Neural cell (in vitro differentiated cells): ENCODE measurements around the gene GRIN2C. TPM values are rescaled to one million over a fixed set of nuclear protein-coding genes. Genes with fewer than 3 reads are reported as not detected.

ENCODE experiments used
- H2AFZ ChIP-seq: fragments of 200-600, 300-800 bp; sonication (generic), shearing (Covaris generic); 2 replicates; pipeline ENCODE4 v1.6.0; 2014; ENCODE audit warnings: low read depth, mild to moderate bottlenecking, antibody characterized with exemption, low read length, moderate library complexity
- H3F3A ChIP-seq: fragments of 200-600 bp; shearing (Covaris generic); 2 replicates; pipeline ENCODE4 v1.6.1; 2016; ENCODE audit warnings: mild to moderate bottlenecking, moderate library complexity, mixed read lengths, antibody characterized with exemption, low read length; ENCODE audit not compliant: insufficient read depth, poor library complexity, severe bottlenecking
- H3K27ac ChIP-seq: fragments of 200-600, 300-800 bp; sonication (generic), shearing (Covaris generic); 2 replicates; pipeline ENCODE4 v1.5.1; 2014; ENCODE audit warnings: mild to moderate bottlenecking, low read length, moderate library complexity
- H3K27me3 ChIP-seq: fragments of 300-800, 200-600 bp; sonication (generic), shearing (Covaris generic); 2 replicates; pipeline ENCODE4 v1.6.0; 2014; ENCODE audit warnings: mild to moderate bottlenecking, low read depth, low read length, moderate library complexity; ENCODE audit not compliant: insufficient read depth
- H3K36me3 ChIP-seq: fragments of 300-800, 200-600 bp; sonication (generic), shearing (Covaris generic); 2 replicates; pipeline ENCODE4 v1.5.1; 2014; ENCODE audit warnings: mild to moderate bottlenecking, antibody characterized with exemption, low read length, moderate library complexity; ENCODE audit not compliant: insufficient read depth
- H3K4me2 ChIP-seq: fragments of 300-800, 200-600 bp; sonication (generic), shearing (Covaris generic); 2 replicates; pipeline ENCODE4 v1.6.0; 2014; ENCODE audit warnings: mild to moderate bottlenecking, low read length
- H3K4me3 ChIP-seq: fragments of 300-800, 200-600 bp; sonication (generic), shearing (Covaris generic); 2 replicates; pipeline ENCODE4 v1.5.1; 2014; ENCODE audit warnings: mild to moderate bottlenecking, low read length, moderate library complexity
- H3K79me2 ChIP-seq: fragments of 200-600 bp; shearing (Covaris generic); replicated peaks from 2 replicates; pipeline ENCODE4 v1.6.0; 2014; ENCODE audit warnings: mild to moderate bottlenecking, low read length, moderate library complexity; ENCODE audit not compliant: insufficient read depth
- H3K9ac ChIP-seq: fragments of 300-800, 200-600 bp; sonication (generic), shearing (Covaris generic); 2 replicates; pipeline ENCODE4 v1.6.1; 2016; ENCODE audit warnings: mild to moderate bottlenecking, low read length, mixed read lengths
- H3K9me2 ChIP-seq: fragments of 200-600 bp; shearing (Covaris generic); 2 replicates; pipeline ENCODE4 v1.6.1; 2016; ENCODE audit warnings: mild to moderate bottlenecking, low read length, mixed read lengths; ENCODE audit not compliant: insufficient read depth
- H3K9me3 ChIP-seq: fragments of 200-600, 300-800 bp; sonication (generic), shearing (Covaris generic); 2 replicates; pipeline ENCODE4 v1.6.1; 2016; ENCODE audit warnings: mild to moderate bottlenecking, mixed run types, low read length, moderate library complexity, mixed read lengths
- H4K20me1 ChIP-seq: fragments of 200-600 bp; shearing (Covaris generic); 2 replicates; pipeline ENCODE4 v1.6.1; 2016; ENCODE audit warnings: mild to moderate bottlenecking, mixed run types; ENCODE audit not compliant: insufficient read depth
- CTCF ChIP-seq: fragments of 450-650 bp; IDR thresholded peaks from 2 replicates; pipeline ENCODE4 v1.5.1; 2014; ENCODE audit warnings: antibody characterized with exemption, mild to moderate bottlenecking, moderate library complexity; ENCODE audit not compliant: poor library complexity, severe bottlenecking
- EP300 ChIP-seq: fragments of 450-650 bp; conservative IDR thresholded peaks from 2 replicates; pipeline ENCODE4 v1.6.1; 2014; ENCODE audit warnings: antibody characterized with exemption, mild to moderate bottlenecking, moderate library complexity; ENCODE audit not compliant: poor library complexity, severe bottlenecking
- EZH2 ChIP-seq: fragments of 200-600, 300-800 bp; shearing (Covaris generic), sonication (generic); IDR thresholded peaks from 2 replicates; pipeline ENCODE4 v1.6.1; 2014; ENCODE audit warnings: antibody characterized with exemption, low read length, borderline replicate concordance, mild to moderate bottlenecking; ENCODE audit not compliant: insufficient read depth, poor library complexity, severe bottlenecking
- MXI1 ChIP-seq: fragments of 450-650 bp; conservative IDR thresholded peaks from 2 replicates; pipeline ENCODE4 v1.6.1; 2014; ENCODE audit warnings: antibody characterized with exemption, mild to moderate bottlenecking; ENCODE audit not compliant: poor library complexity, severe bottlenecking
- POLR2AphosphoS5 ChIP-seq: IDR thresholded peaks from 2 replicates; pipeline ENCODE4 v1.6.1; 2012
- RAD21 ChIP-seq: fragments of 450-650 bp; conservative IDR thresholded peaks from 2 replicates; pipeline ENCODE4 v1.6.1; 2014; ENCODE audit warnings: antibody characterized with exemption, mild to moderate bottlenecking, moderate library complexity
- REST ChIP-seq: IDR thresholded peaks from 2 replicates; pipeline ENCODE4 v1.6.1; 2012; ENCODE audit warnings: borderline replicate concordance
- SMC3 ChIP-seq: fragments of 450-650 bp; conservative IDR thresholded peaks from 2 replicates; pipeline ENCODE4 v1.6.1; 2014; ENCODE audit warnings: antibody characterized with exemption, mild to moderate bottlenecking, moderate library complexity; ENCODE audit not compliant: poor library complexity
- TAF1 ChIP-seq: IDR thresholded peaks from 2 replicates; pipeline ENCODE4 v1.6.1; 2012; ENCODE audit warnings: low read depth
- polyA plus RNA-seq: library from polyadenylated mRNA; depleted of rRNA; stranded (reverse); fragments of >200 nt; gene quantifications from 2 replicates; pipeline ENCODE4 v1.2.3, GENCODE V29; 2014

Gene GRIN2C
- polyA plus RNA-seq, 1 donor from 2014 or later = 0.04 TPM

- Histone ChIP-seq H4K20me1 (no peaks in the 10 kb centered on the region), H3K4me3 (no peak overlapping the region), H2AFZ (no peak overlapping the region), H3K9ac (no peak overlapping the region), H3K27ac (no peak overlapping the region), H3K9me3 (no peaks in the 10 kb centered on the region), H3F3A (no peaks in the 10 kb centered on the region), H3K9me2 (no peaks in the 10 kb centered on the region), H3K4me2 (no peak overlapping the region), H3K79me2 (no peaks in the 10 kb centered on the region), H3K36me3 (no peaks in the 10 kb centered on the region), H3K27me3 (no peaks in the 10 kb centered on the region)
- TF ChIP-seq MXI1 (no peak), SMC3 (no peak), RAD21 (no peak), EZH2 (no peak), REST (no peak), EP300 (no peak), CTCF (no peak), TAF1 (no peak), POLR2AphosphoS5 (no peak)
These were observed 31.9 kb downstream of the GRIN2C start for GRCh38 chr17:74827800-74828199.

- H3K9me2 ChIP-seq = no peaks in the 10 kb centered on the region
- no peak overlapping the region for H3K4me2 ChIP-seq
- no peaks in the 10 kb centered on the region for H3F3A ChIP-seq
- no peaks in the 10 kb centered on the region for H3K27me3 ChIP-seq
- TF ChIP-seq EP300 (no peak), SMC3 (no peak), TAF1 (no peak), MXI1 (no peak), POLR2AphosphoS5 (no peak), REST (no peak), RAD21 (no peak), CTCF (no peak), EZH2 (no peak)
- H3K79me2 ChIP-seq = no peaks in the 10 kb centered on the region
- no peaks in the 10 kb centered on the region for H3K9me3 ChIP-seq
- no peak overlapping the region for H2AFZ ChIP-seq
- H3K27ac ChIP-seq = no peak overlapping the region
- H3K9ac ChIP-seq = no peak overlapping the region
- H3K36me3 ChIP-seq = no peaks in the 10 kb centered on the region
- H3K4me3 ChIP-seq = no peak overlapping the region
- H4K20me1 ChIP-seq = no peaks in the 10 kb centered on the region
These were observed 33.5 kb downstream of the GRIN2C start for GRCh38 chr17:74825952-74826719.
